KBM-7 (cell line): ENCODE measurements around the gene ACRBP.

Experiments used
- DNase-seq: peaks from one replicate; pipeline ENCODE4 v3.0.0-alpha.2; 2015
- in situ Hi-C: fragments of 300-500 bp; cut with MboI; formaldehyde crosslinking; loops from 2 replicates; pipeline ENCODE4 v1.14.3; 2020; ENCODE audit warnings: low sequenced_read_pairs, low pct_unique_long_range_greater_than_20kb, mixed read lengths

Gene ACRBP

DNA sequence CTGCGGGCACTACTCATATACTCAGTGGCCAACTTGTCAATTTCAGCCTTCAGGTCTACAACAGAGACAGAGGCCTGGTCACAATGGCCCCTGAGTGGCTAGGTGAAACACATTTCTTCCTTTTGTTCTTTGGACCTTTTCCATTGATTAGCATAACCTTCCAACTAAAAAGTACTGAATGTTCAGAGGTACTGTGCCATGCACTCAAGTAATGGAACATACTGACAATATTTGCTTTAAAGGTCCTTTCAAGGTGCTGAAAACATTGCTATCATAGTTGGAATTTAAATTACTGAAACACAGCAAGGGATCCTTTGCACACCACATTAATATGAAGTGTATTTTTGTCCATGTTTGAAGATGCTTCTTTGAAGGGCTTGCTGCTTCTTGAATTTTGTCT is 6.1 kb upstream of the ACRBP start:
- in situ Hi-C loops, result no loop called here
- DNase-seq, result no peak

DNA sequence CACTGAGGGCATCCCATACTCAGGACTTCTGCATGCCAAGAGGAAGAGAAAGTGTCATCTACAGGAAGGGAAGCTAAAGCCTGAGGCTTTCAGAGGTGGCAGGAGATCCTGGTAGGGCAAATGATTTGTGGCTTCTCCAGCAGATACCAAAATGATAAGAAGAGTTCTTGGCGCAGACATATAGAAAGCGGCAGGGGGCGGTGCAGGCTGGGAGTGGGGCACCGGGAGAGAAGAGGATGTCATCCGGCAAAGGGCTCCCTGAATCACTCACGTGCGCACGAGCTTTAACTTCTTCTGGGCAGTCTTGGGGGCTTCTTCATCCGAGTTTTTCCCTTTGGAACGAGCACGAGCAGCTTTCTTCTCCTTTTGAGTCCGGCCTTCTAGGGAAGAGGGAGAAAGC is 5.2 kb upstream of the ACRBP start:
- no peak for DNase-seq
- in situ Hi-C loops, result no loop called here

DNA sequence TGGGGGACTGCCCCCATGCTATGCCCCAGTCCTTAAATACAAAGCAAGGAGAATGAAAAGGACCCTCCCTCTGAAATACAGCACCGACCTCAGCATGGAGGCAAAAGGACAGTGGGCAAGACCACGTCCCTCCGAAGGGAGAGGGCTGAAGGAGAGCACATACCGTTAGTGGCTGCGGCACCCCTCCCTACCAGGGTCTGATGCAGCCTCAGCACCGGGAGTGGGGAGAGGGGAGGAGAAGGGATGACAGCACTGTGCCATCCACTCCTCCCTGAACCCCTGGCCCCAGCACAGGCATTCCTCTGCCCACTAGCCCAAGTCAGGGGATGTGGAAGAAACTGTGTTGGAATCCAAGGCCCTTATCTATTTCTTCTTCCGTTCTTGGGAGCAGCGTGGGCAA is 3.6 kb upstream of the ACRBP start:
- in situ Hi-C loops, result no loop called here
- DNase-seq, result no peak

DNA sequence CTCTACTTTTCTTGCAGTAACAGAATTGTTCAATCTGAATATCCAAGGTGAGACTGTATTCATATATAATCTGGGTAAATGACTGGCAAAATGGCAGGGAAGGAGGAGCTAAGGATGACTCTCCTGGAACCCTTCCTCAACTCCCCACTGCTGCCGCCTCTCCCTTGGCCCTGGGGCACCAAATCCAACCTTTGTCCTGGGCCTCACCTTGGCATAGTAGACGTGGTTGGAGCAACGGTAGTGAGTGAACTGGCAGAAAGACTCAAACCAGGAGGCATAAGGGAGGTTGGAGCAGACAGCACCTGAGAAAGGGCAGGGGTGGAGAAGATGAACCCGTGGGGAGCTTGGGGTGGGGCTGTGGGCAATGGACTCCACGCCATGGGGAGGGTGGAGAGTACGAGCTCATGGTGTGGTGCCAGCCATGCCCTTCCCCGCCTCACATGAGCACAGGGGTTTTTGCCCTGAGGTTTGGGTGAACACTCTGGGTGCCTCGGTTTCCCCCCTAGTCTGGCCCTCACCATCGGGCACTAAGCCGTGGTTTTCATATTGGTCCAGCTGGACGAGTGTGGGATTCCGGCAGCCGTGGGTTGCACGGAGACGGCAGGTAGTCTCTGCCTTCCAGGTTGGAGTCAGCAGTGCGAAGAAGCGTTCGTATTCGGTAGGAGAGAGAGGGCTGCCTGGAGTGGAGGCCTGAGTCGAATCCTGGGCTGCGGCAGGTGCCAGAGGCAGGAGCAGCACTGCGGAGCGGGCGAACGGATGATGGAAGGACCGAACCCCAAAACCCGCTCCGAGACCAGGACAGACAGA is 753 bp downstream of the ACRBP start:
- DNase-seq, result no peak
- in situ Hi-C loops, result no loop called here

DNA sequence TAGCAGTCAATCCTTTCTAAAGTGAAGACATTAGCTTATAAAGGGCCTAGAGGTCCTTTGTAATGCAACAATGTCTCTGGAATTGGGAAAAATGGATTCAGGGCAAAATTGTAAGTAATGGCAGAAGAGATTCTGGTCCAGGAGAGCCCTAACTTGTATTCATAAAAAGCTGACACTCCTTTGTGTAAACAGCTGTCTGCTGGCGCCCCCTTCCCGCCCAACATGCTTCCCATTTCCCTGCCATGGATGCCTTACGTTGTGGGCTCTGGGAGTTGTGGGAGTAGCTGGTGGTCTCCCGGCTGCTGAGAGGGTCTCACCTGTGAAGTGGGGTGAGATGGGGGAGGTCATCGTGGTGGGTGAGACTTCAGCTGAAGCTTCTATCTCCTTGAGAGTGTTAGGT is 2.3 kb downstream of the ACRBP start:
- in situ Hi-C loops, result no loop called here
- no peak for DNase-seq

GRCh38 chr12:6644257-6644596 is 3.0 kb downstream of the ACRBP start:
- in situ Hi-C loops, result no loop called here
- DNase-seq, result peak; percentile 79

GRCh38 chr12:6643569-6644256 is 3.5 kb downstream of the ACRBP start:
- in situ Hi-C loops, result no loop called here
- no peak for DNase-seq

DNA sequence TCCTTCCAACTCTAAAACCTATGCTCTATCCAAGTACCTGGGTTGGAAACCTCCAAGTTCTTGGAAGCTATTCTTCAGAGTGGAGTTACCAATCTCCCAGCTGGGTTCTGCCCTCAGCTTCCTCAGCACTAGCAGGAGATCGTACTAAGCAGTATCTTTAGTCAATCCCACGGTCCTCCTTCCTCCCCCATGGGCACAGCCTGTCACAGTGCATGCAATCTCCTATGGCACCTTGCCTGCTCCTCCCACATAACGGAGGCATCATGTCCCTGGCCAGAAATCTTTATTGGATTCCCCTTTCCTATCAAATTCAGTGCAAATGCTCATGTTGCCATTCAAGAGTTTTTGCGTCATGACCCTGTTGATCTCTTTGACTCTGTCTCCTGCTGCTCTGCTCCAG is 6.1 kb downstream of the ACRBP start:
- DNase-seq, result no peak
- in situ Hi-C loops, result no loop called here

DNA sequence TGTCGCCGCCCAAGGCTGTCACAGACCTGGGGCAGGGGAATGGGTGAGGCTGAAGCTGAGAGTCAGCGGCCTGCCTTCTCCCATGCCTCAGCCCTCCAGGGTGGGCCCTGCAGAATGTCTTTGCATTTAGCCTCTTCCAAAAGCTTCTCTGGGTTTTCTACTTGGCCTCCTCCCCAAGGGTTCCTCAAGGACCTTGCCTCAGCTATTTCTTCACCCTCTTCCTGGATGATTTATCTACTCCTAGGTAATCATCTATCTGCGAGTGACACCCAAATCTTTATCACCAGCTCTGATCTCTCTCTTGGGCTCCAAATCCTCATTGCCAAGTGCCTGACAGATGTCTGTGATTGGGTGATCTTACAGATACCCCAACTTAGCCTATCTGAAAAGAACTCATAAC is 6.7 kb downstream of the ACRBP start:
- DNase-seq, result no peak
- in situ Hi-C loops, result no loop called here

DNA sequence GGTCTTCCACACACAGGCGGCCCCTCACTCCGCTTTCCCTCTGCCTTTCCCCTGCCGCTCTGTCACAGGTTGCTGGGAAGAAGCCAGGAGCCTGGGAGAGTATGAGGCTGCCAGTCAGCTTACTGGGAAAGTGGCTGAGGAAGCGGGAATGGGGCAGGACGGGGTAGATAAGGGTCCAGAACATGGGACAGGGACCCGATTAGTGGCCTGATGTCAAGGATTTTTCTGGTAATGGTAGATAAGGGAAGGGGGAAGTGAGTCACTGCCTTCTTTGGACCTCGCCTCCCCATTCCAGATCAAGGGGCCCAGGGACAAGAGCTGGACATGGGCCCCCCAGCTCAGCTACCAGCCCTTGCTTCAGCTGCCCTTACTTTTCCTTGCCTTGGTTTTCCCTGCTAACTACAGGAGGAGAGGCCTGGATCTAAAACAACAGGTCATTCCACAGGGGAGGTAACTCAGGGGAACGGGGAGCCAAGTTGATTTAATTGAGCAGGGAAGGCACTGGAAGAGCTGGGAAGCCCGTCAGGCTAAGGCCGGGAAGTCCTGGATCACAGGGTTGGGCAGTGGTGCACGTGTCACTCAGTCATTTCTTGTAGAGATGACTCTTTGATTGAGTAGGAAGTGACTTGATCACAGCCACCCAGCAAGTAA is 8.0 kb downstream of the ACRBP start:
- in situ Hi-C loops, result no loop called here

GRCh38 chr12:6638305-6638704 is 8.9 kb downstream of the ACRBP start:
- peak; percentile 68 for DNase-seq
- in situ Hi-C loops, result no loop called here

More for the DNA sequence above, 8.0 kb downstream of the ACRBP start:
- no peak for DNase-seq

DNA sequence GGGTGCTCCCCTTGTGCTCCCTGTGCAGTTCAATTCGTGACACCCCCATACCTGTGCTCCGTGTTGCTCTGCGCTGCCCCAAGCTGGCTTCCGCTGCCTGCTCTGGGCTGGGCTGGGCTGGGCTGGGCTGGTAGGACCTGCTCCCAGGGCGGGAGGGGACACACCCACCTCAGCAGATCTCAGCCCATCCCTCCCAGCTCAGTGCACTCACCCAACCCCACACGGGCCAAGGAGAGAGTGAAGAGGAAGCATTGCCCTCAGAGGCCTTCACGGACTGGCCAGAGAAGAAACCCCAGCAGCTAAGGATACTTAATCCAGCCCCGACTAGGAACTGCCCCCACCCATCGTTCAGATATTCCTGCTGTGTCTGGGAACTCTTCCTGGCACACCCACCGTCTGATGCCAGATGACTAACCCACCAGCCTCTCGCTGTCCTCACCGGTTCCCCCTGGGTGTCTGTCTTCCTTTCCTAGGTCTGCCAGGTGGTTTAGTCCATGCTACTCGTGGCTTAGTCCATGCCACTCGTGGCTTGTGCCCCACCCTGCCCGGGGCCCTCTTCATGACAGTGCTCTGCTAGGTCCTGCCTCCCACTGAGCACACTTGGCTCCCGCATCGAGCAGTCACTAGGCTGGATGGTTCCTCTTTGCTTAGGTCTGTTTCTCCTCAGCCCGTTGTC is 11.2 kb downstream of the ACRBP start, which contains the start of gene LPAR5:
LPAR5 (minus strand) TSS at position 104 of the 676 bp plus-strand sequence. CDS start 14,711 bp downstream, outside the sequence.
- in situ Hi-C loops, result no loop called here
- peak; percentile 57 for DNase-seq

- DNase-seq, result peak; percentile 61
- in situ Hi-C loops, result no loop called here
Measured at GRCh38 chr12:6635375-6635855, 11.8 kb downstream of the ACRBP start.

DNA sequence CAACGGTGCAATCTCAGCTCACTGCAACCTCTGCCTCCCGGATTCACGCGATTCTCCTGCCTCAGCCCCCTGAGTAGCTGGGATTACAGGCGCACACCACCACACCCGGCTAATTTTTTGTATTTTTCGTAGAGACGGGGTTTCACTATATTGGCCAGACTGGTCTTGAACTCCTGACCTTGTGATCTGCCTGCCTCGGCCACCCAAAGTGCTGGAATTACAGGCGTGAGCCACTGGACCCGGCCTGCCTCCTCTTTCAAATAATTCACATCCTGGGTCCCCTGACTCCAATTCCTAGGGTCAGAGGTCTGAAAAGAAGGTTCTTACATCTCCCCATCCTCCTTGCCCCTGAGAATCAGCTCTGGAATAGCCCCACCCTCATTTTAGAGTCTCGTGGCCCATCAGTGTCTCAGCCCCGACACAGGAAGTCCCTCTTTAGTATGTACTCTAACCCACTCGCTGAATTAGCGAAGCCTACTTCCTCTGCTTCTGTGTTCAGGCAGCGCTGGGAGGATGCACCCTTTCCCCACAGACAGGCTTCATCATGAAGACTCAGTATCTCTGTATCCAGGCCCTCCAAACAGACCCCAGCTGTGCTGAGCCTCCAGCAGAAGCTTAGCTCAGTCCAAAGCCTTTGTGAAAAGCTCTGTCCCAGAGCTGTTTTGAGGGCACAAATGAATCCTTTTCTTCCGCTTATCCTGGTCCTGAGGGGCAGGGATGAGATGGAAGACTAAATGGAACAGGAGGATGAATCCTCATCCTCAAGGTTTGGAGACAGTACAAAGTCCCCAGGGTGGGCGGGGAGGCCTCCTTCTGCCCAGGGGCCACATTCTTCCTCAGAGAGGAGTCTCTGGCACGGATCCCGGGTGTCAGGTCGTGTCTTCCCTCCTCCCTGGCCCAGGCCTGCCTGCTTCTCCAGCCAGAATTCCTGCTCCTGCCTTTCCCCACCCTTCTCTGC is 14.9 kb downstream of the ACRBP start:
- in situ Hi-C loops, result no loop called here
- DNase-seq, result peak; percentile 78

- no peak for DNase-seq
- in situ Hi-C loops, result no loop called here
Measured at GRCh38 chr12:6631549-6631961, 15.7 kb downstream of the ACRBP start.

DNA sequence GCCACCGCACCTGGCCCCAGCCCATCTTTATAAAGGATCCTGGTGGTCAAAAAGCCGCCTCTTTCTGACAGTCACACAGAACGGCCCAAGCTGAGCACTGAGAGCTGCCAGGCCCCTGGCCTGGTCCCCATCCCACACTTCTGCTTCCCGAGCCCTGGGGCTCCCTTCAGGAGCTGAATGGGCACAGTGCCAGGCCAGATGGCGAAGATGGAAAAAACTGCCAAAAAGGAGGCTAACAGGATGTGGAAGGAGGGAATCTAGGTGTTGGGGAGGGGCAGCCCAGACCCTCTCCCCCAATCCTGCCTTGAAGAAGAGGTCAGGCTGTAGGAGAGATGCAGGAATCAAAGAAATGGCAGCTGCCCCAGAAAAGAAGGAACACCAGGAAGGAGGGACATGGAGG is 16.5 kb downstream of the ACRBP start:
- no peak for DNase-seq
- in situ Hi-C loops, result no loop called here

GRCh38 chr12:6627616-6628015 is 19.6 kb downstream of the ACRBP start:
- in situ Hi-C loops, result no loop called here
- DNase-seq, result no peak

DNA sequence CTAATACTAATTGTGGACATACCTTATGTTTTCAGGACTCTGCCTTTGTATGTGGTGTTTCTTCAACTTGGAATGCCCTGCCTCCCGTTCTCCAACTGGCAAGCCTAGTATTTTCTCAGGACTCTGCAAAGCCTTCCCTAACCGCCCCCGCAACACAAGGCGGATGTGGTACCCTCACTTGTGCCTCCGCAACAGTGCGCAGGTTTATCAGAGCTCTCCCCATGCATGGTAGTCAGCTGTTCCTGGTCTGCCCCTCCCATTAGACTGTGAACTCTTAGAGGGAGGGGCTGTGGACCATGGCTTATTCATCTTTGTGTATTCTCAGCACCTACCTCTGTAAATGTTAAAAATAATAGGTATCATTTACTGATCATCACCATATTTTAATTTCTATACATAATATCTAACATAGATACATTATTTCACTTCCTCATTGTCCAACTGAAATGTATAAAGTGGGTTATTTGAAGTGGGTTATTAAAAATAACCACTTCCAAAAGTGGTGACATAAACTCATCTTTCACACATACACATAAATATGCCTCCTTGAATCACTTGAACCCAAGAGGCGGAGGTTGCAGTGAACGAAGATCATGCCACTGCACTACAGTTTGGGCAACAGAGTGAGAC is 20.5 kb downstream of the ACRBP start:
- in situ Hi-C loops, result no loop called here
- DNase-seq, result no peak
